ENCODE results near the gene DCPS.

The DCPS gene

DNA sequence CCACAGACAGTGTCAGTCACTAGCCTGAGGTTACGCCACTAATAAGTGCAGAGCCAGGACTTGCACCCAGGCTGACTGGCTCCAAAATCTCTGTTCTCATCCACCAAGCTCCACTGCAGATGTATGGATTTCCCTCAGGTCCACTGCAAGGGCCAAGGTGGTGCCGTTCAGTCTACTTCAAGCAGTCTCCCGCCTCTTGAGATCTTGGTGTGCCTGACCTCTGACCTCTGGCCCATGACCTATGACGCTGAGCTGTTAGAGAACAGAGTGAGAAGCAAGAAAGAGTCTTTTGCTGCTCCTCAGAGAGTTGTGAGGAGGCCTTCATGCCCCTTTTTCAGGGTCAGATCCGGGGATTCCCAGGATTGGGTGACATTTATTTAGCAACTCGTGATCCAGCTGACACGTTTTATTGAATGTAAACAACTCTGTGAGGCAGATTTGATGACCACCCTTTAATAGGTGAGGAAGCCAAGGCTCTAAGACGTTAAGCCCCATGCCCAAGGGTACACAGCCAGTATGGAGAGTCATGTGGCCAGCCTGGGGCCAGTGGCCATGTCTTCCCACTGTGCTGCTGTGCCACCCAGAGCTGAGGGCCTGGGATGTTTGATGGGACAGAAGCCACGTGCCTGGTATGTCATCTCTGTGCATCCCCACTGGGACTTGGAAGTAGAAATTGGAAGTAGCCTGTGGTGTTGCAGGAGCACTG, 25.2 kb downstream of the DCPS start:
- no peak for DNase-seq

DNA sequence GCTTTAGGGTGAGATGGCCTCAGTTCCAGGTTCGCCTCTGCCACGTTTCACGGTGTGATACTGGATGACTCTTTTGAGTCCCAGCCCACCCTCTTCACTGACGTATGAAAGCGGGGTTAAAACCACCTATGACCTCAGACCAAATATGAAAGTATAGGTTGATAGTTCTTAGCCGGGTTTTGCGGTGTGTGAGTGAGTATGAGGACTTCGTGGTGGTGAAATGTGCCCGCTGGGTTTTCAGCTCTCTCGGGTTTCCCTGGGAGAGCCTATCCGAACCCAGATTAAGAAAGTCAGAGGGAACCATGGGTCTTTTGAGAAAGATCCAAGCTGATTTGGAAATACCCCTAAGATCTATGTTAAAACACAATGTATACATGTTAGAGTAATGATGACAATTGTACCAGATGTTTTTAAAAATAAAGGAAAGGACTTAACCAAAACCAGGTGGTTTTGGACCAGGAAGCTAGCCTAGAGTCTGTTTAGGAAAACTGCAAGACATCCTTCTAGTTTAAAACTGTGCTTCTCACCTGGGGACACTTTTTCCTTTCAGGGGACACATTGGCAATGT, 25.9 kb downstream of the DCPS start:
- DNase-seq: no peak

DNA sequence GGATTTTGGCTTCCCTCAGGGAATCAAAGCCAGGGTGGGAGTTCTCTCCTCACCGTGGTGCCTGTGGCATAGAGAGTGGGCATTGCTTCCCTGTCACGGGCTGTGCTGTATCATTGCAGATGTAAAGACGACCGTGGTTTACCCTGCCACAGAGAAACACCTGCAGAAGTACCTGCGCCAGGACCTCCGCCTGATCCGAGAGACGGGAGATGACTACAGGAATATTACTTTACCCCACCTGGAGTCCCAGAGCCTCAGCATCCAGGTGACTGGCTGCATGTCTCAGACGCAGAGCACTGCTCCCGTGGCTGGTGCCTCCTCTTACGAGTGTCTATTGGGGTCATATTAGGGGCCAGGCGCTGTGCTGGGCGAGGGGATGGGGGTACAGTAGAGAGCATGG, 27.4 kb downstream of the DCPS start:
- DNase-seq: no peak

DNA sequence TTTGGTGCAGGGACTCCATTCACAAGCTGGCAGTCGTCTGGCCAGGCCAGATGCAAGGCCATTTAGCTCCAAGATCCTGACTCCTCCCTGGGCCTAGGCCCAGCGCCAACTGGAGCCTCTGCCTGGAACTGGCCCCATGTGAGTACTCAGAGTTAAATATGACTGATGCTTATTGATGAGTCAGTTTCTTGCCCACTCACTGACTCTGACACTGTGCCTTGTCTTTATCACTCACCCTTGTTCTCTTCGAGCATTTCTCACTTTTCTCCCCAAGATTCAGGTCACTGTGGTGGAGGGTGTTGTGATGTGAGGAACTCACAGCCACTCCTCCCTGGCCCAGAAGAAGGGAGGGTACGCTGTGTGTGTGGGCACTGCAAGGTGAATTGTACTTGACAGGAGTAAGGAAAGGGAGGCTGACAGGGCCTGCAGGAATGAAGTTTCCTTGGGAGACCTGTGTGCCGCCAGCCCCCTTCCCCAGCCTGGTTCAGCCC, 28.4 kb downstream of the DCPS start:
- peak; percentile 36 for DNase-seq

DNA sequence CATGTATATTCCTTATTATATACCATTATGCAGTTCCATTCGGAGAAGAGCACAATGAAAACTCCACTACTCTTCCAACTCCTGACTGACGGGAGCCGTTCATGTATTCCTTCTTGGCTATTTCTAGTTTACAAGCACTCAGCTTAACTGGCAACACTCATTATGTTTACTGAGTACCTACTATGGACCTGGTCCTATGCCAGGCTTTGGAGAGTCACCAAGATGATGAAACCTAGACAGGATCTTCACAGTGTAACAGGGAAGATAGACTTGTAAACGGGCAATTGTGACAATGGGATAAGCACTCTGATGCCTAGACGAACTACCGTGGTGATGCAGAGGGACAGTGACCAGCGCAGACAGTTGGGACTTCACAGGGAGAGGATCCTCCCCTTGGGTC, 29.3 kb downstream of the DCPS start:
- no peak for DNase-seq

DNA sequence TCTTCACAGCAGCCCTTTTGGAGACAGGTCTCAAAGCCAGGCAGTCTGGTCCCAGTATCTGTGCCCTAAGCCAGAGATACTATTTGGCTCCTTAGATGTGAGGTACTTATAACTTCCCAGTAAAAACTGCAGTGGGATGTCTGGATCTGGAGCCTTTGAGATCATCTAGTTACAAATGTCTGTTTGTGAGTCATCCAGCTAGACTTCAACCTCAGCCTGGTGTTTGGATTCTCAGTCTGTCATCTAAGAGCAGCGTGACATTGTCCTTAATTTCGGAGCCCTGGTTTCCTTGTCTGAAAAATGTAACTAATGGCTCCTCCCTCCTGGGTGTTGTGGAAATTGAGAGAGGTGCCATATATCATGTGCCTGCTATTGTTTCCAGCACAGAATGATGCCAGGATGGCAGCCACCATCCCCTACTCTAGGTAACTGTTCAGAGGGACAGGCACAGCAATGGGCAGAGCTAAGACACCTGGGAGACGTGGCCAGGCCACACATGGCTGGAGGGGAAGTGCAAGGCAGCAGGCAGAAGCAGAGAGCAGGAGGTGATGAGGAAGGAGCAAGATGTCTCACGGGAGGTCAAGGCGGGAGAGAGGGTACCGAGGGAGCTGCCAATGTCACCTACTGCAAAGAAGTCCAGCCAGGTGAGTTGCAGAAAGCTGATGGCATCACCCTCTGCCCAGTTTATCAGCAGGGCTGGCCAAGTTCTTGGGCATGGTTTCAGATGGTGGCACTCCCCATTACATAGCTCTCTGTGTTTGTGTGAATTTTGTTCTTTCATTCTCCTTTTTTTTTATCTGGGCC, 31.0 kb downstream of the DCPS start:
- peak; percentile 27 for DNase-seq

DNA sequence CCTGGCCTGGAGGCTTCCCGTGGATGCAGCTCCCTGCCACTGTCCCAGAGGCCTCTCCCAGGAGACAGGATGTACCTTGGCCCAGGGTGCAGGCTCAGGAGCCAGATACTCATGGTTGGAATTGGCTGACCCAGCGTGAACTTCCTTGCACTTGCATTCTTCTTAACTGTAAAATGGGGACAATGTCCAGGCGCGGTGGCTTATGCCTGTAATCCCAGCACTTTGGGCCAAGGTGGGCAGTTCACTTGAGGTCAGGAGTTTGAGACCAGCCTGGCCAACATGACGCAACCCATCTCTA, 31.6 kb downstream of the DCPS start:
- no peak for DNase-seq

DNA sequence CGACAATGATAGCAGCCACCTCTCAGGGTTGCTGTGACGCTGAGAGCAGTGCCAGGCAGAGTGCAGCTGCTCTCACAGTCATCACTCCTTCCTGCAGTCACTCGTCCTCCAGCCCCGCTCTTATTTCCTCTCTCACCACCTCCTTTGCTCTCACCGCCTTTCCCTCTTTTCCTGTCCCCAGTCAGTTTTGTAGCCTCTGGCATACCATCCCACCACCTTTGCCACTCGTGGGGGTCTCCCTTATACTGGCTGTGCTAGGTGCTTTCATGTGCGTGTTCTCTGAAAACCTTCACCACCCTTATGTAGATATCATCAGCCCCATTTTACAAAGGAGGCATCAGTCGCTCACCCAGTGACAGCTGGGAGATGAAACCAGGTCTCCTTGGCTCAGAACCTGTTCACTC, 32.3 kb downstream of the DCPS start:
- no peak for DNase-seq

DNA sequence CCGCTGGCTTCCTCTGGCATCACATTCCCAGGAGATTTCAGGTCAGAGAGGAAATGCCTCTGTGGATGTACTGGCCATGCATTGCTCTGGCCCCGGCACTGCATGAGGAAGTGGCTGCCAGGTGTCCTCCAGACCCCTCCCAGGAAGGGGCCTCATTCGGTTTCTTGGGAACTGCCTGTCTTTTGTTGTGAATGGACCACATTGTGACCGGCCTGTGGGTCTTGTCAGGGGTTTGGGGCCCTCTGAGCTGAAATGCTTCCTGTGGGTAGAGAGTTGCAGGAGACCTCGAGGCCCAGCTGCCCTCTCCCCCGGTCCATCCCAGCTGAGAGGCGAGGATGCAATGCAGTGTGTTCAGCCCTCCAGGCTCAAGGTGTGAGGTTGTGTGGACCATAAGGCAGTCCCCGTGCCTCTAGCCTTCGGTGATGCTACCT, 32.8 kb downstream of the DCPS start:
- no peak for DNase-seq

DNA sequence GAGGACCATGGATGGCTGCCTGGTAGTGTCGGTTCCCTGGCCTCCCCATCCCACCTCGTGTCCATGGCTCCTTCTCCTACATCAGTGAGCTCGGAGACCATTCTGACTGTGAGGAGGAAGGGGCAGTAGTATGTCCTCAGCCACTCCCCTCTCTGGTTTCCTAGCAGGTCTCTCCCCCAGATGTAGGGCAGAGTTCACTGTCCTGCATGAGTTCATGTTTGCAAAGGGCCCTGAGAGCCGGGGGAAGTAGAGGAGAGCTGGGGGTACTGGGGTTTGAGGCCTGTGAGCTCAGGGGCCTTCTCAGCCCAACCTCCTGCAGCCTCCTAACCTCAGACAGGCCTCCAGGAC, 33.2 kb downstream of the DCPS start:
- DNase-seq: no peak

DNA sequence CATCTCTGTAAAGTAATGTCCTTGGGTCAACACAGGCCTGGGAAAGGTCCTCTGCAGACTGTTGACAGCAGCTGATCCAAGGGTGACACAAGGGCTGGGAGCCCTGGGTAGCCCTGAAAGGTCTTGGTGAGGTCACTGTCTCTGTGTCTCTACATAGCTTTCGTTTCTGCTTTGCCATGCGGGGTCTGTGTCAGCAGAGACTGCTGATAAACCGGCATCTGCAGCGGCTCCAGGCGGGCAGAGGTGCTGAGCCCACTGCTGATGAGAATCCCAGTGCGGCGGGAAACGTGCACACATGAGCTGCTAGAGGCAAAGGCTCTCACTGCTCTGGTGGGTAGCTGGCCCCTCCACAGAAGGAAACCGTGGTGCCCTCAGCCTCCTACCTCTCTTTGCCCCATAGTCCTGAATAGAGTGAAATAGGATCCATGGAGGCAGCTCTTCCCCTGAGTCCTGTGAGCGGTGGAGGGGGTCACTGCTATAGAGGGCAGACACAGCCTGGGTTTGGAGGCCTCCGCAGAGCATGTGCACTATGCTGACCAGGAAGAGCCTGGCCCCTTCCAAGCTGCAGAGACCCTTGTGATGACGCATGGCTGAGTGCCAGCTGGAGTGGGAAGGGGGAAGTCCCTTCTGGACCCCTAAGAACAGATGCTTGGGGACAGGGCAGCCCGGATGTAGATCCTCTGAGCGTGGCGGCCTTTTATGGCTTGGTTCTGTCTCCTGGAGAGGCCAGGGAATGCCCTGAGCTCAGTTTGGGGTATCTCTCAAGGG, 33.8 kb downstream of the DCPS start:
- DNase-seq: peak; percentile 90

DNA sequence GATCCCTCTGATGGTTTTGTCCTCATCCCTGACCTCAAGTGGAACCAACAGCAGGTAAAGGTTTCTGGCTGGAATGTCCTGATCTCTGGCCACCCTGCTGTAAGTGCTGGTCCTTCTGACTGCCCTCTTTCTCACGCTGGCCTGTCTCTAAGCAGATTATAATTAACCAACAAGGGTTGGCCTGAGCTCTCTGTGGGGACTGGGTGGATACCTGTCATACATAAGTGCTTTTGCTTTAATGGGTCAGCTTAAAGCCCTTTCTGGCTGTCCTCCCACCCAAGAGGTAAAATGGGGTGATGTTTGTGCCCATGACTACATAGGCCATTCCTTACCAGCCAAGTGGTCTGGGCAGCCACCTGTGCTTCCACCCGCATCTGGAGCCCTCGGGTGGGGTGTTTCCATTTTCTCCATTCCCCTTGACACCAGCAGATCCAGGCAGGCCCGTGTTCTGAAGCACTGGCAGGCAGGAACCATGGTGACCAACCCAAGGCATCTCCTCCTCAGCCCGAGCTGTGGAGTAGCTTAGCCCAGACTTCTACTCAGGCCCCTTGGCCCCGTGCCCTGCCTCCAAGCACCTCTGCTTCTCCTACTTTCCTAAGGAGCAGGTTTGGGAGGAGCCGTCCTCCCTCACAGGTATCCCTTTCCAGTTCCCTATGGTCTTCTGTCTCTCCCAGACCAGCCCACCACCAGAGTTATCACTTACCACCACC, 34.6 kb downstream of the DCPS start:
- no peak for DNase-seq

DNA sequence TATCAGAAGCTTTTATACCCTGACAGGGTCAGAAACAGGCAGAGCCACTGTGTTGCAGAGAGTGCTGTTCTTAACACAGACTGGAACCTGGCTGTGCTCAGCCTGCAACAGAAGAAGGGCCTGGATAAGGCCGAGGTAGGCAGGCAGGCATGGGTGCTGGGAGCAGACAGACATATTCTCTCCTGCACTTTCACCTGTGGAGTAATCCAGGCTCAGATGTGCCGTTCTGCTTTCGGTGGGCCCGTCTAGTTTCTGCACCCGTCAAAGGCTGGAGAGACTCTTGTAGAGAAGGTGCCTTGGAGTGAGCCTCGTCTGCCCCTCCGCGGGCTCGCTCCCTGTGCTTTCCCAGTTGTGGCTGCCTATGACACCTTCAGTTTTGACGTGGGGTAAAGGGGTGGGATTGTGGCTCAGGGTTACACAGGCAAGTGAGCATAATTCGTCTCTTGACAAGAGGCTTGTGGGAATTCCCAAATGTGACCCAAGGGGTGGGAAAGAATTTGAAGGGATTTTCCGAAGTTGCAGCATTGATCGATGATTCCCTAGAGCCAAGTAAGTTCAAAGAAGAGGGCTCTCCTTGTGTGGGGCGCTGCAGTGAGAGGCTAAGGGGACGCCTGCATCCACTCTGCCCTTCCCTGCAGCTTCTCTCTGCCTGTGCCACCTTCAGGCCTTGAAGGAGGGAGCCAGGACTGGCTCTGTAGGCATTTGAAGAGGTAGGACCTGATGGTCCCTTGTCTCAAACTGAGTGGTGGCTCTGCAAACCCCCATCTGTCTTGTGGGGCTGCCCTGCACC, 35.4 kb downstream of the DCPS start:
- peak; percentile 64 for DNase-seq

DNA sequence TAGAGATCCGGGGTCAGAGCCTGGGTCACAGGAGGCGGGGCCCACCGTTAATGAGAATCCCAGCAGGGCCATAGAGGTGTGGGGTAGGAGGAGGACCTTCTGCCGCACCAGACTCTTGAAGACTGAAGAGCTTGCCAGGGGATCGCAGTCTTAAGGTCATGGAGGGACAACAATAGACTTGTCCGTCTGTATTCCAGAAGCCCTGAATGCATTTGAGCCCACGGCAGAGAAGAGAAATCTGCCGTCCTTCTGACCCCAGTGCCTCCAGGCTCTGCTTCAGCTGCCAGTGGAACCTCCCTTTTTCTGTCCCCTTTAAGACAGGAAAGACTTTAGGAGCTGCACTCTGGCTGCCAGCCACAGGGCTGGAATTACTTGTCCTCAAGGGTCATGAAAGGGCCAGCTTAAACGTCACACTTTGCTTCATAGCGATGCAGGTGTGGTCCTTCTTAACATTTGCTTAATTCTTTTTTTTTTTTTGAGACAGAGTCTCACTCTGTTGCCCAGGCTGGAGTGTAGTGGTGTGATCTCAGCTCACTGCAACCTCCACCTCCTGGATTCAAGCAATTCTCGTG, 36.1 kb downstream of the DCPS start:
- no peak for DNase-seq

DNA sequence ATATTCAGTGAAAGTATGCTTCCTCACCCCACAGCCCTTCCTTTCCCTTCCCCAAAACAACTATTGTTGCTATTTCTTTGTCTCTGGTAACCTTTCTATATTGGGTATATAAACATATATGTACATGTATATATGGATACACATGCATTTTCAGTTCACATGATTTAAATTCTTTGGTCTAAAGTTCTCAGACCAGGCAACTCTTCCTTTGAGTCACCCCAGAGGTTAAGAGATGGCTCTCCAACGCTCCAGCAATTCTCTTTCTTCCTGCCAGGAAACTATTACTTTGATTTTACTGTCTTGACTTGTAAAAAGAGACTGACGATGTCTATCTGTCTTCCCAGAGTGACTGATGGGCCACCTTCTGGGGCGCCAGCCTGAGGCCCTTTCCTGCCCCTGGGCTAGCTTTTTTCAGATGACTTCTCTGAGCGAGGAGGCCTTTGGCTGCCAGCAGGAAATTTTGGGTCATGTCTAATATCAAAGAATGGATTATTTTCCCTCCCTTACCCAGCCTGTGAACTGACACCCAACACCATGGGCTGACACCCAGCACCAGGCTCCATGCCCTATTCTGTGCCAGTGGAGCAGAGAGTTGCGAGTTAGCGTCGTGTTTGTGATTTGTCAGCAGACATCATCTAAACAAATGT, 37.2 kb downstream of the DCPS start:
- no peak for DNase-seq

DNA sequence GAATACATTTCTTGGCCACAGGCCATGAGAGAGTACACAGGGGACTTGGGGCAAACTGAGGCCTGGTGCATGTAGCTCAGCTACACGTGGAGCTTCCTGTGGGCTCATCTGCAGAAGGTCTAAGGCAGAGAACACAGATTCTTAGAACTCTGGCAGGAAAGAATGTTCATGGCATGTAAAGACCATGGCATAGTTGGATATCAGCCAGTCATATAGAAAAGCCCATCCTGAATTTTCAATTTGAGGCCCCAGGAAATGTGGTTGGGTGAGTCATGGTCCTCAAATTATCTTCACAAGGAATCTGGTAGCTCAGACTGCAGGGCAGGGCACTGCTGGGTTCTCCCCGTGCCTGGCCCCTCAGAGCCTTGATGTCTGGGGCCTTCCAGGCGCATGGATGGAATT, 37.9 kb downstream of the DCPS start:
- DNase-seq: no peak

DNA sequence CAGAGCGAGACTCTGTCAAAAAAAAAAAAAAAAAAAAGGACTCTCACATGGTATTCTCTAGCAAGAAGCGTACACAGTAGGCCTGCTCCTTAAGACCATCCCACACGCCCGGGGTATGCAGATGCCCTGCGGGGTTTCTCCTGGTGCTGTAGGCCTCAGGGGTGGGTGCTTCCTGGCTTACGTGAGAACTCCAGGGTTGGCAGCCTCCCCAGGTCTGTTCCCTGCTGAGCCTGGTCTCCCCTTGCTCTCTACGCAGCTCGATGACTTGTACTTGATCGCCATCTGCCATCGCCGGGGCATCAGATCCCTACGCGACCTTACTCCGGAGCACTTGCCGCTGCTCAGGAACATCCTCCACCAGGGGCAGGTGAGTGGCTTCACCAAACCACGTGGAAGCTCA, 39.2 kb downstream of the DCPS start:
- DNase-seq: no peak

DNA sequence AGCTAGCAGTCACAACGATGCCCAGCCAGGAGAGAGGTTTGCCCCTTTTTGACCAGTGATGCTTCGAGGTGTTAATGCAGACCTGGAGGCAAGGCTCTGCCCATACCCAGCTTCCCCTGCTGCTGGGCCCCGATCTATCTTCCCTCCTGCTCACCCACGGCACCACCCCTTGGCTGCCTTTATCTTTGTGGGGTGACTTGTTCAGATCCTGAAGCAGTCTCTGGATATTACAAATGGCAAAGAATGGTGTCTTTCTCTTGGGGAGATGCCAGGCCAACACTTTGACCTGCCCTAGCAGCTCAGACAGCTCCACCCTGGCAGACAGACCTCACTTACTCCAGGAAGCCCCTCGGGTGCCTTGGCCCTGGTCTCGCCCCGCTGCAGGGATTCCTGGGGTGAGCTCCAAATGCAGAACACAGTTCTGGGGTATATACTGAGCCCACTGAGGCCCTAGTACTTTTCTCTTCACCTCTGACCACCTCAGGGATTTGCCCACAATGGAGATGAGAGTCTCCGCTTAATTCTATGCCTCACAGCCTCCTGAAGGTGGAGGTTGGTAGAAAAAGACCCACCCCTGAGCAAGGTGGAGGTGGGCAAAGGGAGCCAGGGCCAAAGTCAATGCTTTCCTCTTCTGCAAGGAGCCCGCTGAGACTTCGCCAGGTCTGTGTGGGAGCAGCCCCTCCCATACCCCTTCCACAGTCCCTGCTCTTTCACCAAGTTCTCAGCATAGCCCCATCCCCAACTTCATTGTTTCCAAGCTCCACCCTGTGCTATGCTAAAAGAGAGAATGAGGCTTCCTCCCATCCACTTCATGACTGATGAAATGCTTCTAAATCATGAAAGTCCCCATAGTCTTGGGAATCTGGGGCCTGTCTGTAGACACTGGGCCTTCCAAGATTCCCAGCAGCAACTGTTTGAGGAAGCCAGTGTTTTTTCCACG, 40.6 kb downstream of the DCPS start:
- no peak for DNase-seq

DNA sequence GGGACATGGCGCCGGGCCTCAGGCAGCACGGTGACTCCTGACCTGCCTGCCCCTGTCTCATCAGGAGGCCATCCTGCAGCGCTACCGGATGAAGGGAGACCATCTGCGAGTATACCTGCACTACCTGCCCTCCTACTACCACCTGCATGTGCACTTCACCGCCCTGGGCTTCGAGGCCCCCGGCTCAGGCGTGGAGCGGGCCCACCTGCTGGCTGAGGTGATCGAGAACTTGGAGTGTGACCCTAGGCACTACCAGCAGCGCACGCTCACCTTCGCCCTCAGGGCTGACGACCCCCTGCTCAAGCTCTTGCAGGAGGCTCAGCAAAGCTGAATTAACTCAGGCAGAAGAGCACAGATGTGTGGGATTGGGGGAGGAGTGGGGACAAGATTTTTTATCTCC, 41.4 kb downstream of the DCPS start:
- no peak for DNase-seq
